NCI-H1092 treated with DMSO at 0.1 percent for 48 hours (cell line): ENCODE measurements around the gene ACTN3.
A peak's percentile ranks its signal among the peaks of the same experiment; 100 is the strongest.
"Not testable (repeated sequence)": the region's sequence is repeated elsewhere in the genome, so short reads cannot be mapped to it uniquely, and the experiment has no call there.

Experiments
- DNase-seq: peaks from one replicate; lab custom pipeline; 2025; lab: John Stamatoyannopoulos, UW

The ACTN3 gene

DNA sequence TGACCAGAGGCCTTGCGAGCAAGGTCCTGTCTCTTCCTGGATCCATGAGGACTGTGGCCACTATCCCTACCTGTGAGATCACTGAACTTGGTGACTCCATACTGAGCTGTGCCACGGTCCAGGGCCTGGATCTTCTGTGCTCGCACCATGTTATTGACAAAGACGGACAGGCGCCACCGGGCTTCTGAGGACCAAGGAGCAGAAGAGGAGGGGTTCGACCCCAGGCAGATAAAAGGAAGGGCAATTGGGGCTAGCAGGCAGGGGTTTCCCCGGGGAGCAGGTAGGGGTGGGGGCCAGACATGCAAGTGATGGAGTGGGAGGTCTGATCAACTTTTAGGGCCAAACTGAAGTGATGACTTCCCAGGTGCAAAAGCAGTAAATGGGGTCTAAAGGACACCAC is 19.5 kb downstream of the ACTN3 start:
- DNase-seq: no peak

DNA sequence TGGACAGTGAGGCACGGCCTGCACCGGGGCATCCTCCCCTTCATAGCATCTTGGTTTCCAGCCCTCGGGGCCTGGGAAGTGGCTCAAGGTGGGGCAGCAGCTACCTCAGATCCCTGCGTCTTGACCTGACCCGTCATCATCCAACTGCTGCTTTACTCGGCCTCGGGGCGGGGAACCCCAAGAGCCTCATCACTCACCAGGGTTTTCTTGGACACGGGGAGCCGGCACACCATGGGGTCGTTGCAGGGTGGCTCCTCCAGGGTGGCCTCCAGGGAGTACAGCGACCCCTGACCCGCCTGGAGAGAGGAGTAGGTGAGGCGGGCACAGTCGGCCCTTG is 21.1 kb downstream of the ACTN3 start:
- no peak for DNase-seq

DNA sequence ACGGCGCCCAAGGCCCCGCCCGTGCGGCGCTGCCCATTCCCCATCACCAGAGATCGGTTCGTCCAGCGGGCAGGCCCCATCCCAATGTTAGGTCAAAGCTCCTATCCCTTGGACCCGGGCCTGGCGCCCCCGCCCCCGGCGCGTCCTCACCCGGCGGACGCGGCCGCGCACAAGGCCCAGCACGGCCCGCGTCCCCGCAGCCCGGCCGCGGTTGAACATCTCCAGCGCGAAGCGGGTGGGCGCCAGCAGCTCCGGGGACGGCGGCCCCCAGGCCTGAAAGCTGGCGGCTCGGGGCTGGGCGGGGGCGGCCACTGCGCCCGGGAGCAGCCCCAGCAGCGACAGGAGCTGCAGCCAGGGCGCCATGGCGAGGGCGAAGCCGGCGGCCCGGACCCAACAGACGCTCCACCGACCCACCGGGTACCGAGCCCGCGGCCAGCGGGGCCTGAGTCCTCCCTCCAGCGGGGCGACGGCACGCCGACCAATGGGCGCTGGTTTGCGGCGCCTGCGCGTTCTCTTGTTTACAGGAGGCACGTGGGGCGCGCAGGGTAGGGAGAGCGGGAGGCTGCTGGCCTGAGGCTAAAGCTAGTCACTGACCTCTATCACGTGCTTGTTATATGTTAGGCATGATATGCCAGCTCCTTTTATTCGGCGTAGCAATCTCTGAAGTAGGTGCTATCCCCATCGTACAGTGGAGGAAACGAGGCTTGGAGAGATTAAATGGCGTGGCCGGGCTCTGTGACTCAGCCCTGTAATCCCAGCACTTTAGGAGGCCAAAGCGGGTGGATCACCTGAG is 21.6 kb downstream of the ACTN3 start, which contains the start of gene CTSF:
Gene CTSF (minus strand): TSS at position 483 of the 793 bp plus-strand sequence. CDS start 120 bp downstream, at position 363.
- DNase-seq: peak; percentile 86

DNA sequence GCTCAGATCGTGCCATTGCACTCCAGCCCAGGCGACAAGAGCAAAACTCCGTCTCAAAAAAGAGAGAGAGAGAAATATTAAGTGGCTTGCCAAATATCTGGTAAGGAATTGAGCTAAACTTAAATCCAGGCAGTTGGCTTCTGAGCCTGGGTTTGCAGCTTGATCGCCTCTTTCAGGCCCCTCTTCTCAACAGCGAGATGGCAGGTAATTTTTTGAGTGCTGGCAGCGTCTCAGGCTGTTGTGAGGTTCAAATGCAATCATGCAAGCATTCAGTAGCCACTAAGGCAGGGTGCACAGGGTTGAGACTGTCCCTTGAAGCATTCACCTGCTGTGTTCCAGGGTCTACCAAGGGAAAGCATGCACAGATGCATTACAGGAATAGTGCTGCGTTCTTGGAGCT is 22.4 kb downstream of the ACTN3 start:
- DNase-seq: no peak

DNA sequence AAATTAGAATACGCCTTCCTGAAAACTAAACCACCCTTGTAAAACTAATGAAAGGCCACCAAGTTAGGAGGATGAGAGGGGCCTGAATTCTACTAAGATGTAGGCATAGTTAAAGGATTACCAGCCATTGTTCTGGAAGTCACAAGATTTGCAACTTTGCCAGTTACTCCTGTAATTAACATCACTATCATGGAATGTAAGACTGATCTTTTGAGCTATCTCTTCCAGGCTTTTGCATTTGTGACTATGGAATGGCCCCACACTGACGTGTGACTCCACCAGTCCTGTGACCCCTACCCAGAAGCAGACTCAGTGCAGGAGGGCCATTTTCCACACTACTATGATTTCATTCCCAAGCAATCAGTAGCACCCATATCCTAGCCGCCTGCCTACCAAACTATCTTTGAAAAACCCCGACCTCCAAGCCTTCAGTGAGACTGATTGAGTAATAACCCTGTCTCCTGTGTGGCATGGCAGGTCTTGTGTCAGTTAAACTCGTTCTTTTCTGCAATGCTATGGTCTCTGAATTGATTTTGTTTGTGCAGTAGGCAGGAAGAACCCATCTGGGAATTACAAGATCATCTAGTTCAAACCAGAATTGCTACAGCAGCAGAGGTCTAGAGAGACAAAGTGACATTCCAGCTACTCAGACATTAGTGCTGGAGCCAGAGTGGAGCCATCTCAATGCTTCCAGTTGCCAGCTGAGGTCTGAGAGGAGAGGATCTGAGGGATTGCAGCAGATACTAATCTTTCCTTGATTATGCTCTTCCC is 23.6 kb downstream of the ACTN3 start:
- DNase-seq: no peak

DNA sequence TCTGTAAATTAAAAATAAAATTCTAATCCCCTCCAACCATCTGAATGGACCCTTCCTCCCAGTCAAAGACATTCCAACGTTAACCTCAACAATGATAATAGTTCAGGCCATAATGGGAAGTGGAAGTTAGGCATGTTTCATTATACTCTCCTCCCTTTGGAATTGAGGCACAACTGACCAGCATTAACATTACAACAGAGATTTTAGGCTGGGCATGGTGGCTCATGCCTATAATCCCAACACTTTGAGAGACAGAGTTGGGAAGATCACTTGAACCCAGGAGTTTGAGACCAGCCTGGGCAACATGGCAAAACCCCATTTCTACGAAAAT is 24.1 kb downstream of the ACTN3 start:
- no peak for DNase-seq

DNA sequence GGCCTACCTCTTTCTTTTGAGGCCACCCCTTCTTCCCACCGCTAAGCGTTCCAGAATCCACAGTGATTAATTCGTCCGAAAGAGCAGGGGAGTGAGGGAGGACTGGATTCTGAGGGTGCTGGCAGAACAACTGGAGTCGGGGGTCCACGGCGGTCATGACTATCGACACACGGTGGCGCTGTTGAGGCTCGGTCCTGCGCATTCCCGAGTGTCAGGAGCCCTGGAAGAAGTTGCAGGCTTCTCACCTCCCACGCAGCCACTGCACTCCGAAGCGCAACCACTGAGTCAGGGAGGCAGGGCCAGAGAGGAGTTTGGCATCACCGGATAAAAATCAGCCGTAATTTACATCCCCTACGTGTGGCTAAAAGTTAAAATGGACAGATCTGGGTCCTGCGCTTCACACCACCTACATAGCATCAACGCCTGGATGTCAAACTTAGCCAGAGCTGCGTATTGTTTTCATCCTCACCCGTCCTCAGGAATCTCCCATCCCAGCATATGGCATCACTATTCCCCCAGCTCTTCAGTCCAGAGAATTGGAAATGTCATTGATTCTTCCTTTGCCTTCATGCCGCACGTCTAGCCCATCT is 32.4 kb downstream of the ACTN3 start:
- peak; percentile 60 for DNase-seq

DNA sequence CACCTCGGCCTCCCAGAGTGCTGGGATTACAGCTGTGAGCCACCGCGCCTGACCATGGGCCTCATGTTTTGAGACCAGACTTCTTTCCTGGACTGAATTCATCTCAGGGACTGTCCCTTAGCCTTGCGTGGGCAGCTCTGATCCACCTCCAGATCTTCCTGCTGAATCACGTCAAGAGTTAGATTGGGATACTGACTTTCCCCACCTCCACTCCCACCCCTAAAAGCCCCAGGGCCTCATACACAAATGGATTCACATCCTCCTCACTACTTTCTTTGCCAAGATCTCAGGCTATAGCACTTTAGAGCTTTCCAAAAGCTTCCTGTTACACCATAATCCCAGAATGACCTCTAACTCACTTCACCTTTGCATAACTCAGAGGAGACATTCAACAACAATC is 34.1 kb downstream of the ACTN3 start:
- DNase-seq: no peak

DNA sequence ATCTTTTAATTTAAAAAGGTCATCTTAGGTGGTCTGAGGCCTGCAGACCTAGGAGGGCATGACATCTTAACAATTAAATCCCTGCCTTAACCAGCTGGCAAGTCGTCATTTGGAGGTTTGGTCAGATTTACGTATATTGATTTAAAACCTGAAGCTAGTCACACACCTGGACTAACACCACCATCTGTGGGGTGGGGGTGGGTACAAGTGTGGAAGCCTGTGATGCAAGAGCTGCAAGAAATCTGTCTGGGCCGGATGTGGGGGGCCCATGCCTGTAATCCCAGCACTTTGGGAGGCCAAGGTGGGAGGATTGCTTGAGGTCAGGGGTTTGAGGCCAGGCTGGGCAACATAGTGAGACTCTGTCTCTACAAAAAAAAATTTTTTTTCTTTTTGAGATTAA is 34.6 kb downstream of the ACTN3 start:
- DNase-seq: no peak

DNA sequence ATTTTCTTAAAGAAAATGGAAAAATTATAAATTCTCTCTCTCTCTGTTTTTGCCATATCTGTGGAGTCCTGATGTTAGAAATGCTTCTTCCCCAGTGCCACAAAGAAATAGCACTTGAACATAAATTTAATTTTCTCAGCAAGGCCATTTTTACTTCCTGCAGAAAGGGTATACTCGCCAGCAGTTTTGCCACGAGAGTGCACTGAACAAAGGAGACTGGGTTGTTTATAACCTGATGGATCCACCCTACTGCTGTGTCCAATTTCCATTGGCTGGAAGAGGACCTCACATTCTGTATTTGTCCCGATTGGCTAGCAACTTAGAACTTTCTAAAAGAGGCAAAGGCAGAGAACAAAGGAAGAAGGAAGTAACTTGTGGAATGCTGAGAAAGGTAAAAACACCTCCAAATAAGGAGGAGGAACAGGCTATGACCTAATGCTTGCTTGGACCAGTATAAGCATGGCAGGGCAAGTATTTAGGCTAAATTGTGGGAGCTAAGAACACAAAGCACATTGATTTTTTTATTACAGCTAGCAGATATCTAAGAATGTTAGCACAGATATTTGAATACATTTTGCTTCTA is 36.0 kb downstream of the ACTN3 start:
- not testable (repeated sequence) for DNase-seq

DNA sequence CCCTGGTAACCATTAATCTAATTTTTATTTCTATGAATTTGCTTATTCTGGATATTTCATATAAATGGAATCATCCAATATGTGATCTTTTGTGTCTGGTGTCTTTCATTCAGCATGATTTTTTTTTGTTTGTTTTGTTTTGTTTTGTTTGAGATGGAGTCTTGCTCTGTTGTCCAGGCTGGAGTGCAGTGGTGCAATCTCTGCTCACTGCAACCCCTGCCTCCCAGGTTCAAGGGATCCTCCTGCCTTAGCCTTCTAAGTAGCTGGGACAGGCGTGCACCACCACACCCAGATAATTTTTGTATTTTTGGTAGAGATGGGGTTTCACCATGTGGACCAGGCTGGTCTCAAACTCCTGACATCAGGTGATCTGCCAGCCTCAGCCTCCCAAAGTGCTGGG is 38.7 kb downstream of the ACTN3 start:
- DNase-seq: not testable (repeated sequence)

DNA sequence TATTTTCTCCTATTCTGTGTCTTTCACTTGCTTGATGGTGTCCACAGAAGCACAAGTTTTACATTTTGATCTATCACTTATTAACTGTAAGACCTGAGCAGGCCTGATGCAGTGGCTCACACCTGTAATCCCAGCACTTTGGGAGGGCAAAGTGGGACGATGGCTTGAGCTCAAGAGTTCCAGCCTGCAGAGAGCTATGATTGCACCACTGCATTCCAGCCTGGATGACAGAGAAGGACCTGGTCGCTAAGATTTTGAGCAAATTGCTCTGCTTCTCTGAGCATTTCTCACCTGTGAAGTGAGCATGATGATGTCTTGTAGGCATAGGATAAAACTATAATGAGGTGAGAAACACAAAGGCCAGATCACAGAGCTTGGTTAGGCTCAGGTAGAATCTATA is 39.4 kb downstream of the ACTN3 start:
- no peak for DNase-seq

DNA sequence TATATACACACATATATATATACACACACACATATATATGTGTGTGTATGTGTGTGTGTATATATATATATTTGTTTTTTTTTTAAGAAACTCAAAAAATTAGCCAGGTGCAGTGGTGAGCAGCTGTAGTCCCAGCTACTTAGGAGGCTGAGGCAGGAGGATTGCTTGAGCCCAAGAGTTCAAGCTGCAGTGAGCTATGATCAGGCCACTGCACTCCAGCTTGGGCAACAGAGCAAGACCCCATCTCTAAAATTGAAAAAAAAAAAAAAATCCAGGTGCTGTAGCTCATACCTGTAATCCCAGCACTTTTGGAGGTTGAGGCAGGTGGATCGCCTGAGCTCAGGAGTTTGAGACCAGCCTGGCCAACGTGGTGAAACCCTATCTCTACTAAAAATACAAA is 42.6 kb downstream of the ACTN3 start:
- DNase-seq: not testable (repeated sequence)

DNA sequence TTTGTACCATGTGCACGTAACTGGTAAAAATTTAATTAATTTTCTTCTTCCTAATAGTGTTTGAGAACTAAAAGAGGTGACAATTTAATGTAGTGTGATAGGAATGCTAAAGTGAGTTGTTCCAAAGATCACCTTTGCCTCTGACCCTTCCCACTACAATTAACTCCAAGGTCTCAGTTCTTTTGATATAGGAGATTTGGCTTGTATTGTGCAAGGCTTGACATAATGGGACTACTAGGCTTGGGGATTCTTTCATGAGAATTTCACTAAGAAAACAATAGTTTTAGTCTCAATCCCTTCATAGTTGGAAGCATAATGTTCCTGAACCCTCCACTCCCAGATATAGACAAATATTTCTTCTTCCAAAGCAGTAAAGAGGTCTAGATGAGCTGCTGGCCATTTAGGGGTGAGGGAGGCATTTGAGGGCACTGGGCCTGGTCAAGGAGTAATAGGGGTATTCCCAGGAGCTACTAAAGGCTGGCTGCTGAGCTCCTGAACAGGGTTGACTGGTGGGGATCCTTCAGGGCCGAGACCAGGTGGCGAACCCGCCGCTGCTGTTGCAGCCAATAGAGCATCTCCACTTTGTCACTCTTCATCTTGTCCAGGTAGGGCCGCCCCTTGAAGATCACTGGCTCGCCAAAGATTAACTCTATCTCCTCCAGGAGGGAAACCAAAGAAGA is 43.4 kb downstream of the ACTN3 start:
- DNase-seq: no peak

DNA sequence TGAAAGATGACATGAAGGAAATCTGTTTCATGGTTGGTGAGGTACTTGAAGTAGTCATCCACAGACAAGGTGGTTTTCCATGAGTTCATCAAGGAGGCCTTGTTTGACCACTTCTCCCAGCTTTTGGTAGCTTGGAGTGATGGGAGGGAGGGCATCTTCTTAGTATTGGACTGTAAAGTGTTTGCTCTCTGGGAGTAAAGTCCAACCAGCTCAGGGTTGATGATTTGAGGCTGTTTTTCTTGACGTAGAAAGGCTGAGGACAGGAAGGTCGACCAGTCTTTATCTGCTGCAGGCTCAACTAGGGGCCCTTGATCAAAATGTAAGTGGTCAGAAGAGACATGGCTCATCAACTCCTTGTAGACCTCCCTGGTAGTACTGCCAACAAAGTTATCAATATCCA is 44.5 kb downstream of the ACTN3 start:
- DNase-seq: no peak

DNA sequence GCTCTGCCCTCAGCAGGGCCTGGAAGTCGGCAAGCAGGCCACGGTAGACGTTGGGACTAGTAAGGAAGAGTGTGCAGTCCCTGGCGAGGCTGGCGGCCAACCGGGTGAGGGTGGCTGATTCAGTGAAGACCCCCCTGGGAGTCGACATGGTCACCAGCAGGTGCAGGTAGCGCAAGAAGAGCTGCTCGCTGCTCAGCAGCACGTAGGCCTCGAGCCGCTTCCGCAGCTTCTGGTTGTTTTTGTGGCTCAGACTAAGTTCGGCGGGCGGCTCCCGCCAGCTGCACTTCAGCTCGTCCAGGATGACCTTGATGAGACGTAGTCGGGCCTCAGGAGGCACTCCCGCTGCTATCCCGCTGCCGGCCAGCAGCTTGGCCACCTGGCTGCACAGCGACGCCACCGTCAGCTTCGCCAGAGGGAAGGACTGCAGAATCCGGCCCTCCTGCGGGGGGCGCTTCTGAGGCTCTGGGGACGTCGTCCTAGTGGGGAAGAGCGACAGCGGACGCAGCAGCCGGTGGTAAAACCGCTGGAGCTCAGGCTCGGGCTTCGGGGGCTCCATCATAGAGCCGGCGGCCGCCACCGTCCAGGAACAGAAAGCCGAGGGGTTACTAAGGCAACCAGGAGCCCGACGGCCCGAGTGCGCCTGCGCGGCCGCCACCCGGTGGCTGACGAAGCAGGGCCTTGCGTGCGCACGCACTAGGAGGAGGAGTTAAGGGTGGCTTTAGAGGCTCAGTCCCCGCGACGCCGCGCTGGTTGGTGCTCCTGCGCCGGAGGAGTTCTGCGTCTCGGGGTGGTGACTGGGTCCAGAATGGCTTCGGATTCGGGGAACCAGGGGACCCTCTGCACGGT is 46.0 kb downstream of the ACTN3 start, which contains the start of the genes CCDC87 and CCS:
Gene CCDC87 (minus strand): TSS at position 607 of the 846 bp plus-strand sequence. CDS start 48 bp downstream, at position 559.
Gene CCS (plus strand): TSS at position 729 of the 846 bp plus-strand sequence. CDS start 77 bp downstream, at position 806.
- DNase-seq: peak; percentile 97

DNA sequence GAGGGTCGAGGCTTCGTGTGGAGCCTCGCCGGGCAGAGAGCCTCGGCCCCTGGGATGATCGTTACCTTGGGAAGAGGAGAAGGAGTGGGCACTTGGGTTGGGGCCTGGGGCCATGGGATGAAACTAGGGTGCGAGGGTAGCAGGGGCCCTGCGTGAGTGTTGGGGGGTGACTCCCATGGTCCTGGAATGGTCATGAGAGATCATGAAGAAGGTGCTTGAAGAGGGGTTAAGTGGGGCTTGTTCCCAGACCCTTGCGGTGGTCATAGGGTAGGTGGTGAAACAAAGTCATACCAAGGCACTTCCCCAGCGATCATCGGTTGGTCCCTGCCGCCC is 46.6 kb downstream of the ACTN3 start:
- DNase-seq: no peak

DNA sequence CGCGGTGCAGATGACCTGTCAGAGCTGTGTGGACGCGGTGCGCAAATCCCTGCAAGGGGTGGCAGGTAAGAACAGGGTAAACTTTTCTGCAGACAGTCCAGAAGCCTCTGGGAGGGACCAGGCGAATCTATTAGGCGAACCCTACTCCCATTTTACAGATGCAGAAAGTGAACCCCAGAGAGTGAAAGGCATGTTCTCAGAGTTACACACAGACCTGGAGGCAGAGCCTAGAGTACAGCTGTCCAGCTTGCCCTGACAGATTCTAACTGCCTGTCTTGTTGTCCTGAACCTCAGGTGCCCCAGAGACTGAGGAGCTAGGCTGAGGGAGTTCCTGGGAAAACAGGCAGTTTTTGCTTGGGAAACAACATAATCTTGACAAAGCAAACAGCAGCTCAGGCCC is 46.9 kb downstream of the ACTN3 start:
- DNase-seq: no peak

DNA sequence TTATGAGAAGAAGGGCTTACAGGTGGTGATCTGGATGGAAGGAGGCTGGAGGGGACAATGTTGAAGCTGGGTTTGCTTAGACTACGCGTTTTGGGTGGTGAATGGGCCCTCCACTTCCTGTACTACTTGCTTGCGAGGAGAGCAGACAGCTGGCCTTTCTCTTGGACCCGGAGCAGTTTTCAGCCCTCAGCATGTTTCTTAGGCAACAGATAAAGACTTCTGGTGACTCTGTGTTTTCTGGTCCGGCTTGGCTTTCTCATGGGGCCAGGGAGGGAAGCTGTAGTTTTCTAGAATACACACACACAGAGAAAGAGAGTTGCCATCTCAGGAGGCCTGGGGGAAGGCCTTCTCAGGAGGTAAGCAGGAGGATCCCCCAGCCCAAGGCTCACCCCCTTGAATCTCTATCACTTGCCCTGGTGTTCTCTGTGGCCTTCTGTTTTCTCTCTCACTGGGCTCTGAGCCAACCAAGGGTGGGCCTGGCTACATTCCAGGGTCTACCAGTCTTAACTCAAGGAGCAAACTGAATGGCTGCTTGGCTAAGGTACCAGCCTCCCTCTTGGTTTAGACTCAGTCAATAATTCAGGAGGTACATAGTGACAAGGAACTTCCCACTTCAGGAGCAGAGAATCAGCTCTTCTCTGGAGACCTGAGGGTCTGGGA is 48.7 kb downstream of the ACTN3 start:
- DNase-seq: peak; percentile 4

DNA sequence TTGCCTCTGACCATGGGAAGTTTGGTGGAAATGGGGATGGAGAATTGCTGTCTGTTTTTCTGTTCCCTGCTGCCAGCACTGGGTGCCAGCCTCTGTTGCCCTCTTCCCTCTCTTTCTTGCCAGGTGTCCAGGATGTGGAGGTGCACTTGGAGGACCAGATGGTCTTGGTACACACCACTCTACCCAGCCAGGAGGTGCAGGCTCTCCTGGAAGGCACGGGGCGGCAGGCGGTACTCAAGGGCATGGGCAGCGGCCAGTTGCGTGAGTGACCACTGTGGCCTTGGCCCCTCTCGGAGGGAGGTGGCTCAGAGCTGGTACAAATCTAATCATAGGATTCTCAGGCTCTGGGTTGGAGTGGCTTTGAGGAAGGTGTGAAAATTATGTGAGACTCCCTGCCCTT is 52.3 kb downstream of the ACTN3 start:
- no peak for DNase-seq

DNA sequence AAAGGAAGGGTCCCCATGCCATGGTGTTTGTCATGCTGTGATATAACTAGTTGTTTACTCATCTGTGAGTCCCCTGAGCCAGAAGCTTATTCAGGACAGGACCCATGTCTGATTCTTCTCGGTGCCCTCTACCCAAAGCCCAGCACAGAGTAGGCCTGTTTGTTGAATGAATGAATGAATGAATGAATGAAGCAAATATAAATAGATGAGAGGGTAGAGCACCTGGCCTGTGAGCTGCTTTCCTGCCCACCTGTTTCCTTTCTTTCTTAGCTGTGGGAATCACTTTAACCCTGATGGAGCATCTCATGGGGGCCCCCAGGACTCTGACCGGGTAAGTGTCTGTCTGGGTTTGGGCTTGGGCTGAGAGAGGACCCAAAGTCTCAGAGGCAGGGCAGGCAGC is 53.5 kb downstream of the ACTN3 start:
- no peak for DNase-seq
